GM12801 (cell line): ENCODE data around the gene COL4A3.

Experiments
- TF ChIP-seq, protein P1 (sequence below): IDR thresholded peaks from one replicate; pipeline ENCODE4 v1.5.1; 2011; ENCODE audit warnings: control low read depth; ENCODE audit not compliant: insufficient read length; ENCODE audit errors: extremely low read depth

COL4A3 gene

DNA sequence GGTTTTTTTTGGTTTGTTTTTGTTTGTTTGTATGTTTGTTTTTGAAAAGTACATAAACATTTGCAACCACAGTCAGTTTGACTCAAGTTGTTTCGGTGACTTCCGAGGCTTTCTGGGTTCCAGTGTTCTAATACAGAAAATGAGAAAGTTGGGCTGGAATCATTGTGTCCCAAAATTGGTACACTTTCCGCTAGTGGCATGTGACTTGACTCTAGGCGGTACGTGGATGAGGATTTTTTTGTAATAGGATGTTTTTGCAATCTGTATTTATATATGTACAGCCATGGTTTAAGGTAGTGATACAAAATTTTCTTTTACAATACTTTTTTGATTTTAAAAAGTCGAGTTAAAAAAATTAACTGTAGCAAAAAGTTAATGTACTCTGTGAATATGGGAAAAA, 162.4 kb downstream of the COL4A3 start:
- TF ChIP-seq, protein P1, sequence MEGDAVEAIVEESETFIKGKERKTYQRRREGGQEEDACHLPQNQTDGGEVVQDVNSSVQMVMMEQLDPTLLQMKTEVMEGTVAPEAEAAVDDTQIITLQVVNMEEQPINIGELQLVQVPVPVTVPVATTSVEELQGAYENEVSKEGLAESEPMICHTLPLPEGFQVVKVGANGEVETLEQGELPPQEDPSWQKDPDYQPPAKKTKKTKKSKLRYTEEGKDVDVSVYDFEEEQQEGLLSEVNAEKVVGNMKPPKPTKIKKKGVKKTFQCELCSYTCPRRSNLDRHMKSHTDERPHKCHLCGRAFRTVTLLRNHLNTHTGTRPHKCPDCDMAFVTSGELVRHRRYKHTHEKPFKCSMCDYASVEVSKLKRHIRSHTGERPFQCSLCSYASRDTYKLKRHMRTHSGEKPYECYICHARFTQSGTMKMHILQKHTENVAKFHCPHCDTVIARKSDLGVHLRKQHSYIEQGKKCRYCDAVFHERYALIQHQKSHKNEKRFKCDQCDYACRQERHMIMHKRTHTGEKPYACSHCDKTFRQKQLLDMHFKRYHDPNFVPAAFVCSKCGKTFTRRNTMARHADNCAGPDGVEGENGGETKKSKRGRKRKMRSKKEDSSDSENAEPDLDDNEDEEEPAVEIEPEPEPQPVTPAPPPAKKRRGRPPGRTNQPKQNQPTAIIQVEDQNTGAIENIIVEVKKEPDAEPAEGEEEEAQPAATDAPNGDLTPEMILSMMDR = no peak

DNA sequence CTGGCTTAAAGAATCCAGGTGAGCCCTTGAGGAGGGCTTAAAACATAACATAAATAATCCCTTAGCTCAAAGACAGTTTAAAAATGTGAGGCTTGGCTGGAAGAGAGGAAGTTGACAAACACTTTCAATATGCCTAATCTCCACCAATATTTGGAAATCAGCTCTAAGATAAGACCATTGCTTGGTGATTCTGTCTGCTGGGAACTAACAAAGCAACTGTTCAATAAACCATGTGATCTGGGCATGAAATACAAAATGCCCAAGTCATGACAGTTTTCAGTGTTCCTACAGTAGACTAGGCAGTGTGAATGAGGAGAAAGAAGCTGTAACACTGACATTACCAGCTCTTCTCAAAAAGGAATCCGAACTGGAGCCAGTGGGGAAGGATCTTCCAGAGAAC, 171.3 kb downstream of the COL4A3 start:
- TF ChIP-seq, protein P1 = no peak

DNA sequence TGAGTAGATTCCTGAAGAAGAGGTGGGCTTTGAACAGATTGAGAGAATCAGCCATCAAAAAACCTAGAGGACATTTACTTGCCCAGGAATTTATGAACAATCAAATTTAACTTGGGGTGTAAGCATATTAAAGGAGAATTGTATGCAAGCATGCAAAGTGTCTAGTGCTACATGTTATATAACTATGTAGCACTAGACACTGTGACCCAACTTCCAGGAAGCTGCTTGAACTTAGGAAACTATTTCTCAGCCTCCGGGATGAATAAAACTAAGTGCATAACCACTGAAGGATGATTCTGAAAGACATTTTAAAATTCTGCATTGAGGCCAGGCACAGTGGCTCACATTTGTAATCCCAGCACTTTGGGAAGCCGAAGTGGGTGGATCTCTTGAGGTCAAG, 173.0 kb downstream of the COL4A3 start:
- TF ChIP-seq, protein P1 = no peak

DNA sequence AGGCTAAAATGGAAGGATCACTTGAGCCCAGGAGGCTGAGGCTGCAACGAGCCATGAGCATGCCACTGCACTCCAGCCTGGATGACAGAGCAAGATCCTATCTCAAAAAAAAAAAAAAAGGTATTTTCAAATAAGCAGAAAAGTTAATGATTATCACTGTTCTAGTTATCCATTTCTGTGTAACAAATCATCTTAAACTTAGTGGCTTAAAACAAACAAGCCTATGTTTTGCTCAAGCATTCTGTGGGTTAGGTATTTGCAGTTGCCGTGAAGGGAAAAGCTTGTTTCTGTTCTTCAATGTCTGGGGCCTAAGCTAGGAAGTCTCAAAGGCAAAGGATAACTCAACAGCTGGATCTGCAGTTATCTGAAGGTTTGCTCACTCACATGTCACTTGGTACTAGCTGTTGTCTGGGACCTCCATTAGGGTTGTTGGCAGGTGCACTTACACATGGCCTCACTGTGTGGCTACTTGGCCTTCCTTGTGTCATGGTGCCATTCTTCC, 174.7 kb downstream of the COL4A3 start:
- TF ChIP-seq, protein P1 = no peak

DNA sequence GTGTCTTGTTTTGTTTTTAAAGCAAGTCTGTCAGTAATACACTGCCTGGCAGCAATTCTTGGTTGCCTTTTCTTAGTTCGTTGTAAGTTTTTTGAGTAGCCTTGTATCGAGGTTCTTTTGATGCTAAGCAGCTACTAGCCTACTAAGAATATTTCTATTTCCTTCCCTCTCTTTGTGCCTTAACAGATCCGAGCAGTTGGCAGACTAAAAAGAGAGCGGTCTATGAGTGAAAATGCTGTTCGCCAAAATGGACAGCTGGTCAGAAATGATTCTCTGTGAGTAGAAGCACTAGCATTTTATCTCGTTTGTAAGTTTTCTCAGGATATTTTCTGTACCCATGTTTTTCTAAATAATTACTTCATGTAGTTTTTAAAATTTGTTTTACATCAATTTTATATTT, 175.7 kb downstream of the COL4A3 start:
- TF ChIP-seq, protein P1 = no peak

DNA sequence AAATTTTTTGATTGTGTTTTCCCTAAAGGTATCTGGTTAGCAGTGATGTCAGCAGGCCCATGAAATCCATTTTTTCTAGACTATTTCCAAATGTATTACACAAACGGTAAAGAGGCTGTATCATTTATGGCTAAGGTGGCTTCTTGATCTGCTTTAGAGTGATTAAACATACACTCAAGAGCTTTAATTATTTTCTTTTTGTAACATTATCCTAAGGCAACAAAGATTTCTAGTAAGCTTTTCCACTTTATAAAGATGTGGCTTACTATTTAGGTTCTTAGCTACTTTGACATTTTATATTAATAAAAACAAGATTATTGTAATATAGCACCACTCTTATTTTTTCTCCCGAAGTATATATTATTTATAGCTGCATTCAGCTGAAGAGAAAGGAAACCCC, 177.1 kb downstream of the COL4A3 start:
- TF ChIP-seq, protein P1 = no peak

DNA sequence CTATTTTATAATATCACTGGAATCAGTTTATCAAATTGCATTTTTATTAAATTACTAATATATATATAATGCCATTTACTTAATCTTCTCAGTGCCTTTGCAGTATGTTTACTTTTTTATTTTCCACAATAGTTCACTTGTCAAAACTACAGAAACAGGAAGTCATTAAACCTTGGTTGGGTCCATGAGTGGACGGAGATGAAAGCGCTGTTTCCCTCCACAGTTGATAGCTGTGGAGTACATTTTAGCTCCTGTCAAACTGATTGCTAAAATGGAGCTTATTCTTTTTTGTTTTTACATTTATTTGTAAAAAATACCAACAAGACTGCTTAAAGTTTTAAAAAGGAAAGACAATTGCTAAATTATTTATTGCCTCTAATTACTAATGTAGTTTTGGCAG, 179.8 kb downstream of the COL4A3 start:
- TF ChIP-seq, protein P1 = no peak

DNA sequence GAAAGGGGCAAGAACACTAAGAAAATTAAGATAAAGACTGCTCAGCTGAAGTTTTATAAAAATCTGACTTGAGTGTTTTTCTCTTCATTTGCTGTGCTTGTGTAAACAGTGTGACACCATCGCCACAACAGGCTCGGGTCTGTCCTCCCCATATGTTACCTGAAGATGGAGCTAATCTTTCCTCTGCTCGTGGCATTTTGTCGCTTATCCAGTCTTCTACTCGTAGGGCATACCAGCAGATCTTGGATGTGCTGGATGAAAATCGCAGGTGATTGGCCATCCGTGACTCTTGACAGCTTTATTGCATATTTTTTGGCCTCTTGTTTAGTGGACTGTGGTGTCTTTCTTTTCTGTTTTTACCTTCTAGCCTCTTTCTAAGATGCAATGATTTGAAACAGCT, 182.7 kb downstream of the COL4A3 start:
- TF ChIP-seq, protein P1 = no peak
